HCT116 (cell line): ENCODE data around the gene SLC5A3. TPM values are rescaled to one million over a fixed set of nuclear protein-coding genes. Genes with fewer than 3 reads are reported as not detected.

Experiments used
- ATAC-seq: fragments of 200-7000 bp; cut with Tn5 transposase; 2 replicates; pipeline ENCODE4 v1.9.1; 2020; ENCODE audit warnings: mild to moderate bottlenecking, moderate library complexity
- BruUV-seq: library from RNA; stranded (reverse); fragments of 400-500 nt; replicated peaks from 2 replicates; lab custom pipeline; 2021; lab: Mats Ljungman, UMichigan
- CTCF ChIA-PET: fragments of 300-600 bp; sonication (Branson Sonifier 250); formaldehyde crosslinking; loops from one replicate; lab custom pipeline; 2021; ENCODE audit warnings: antibody characterized with exemption; lab: Charles Lee
- POLR2A ChIA-PET: fragments of 300-600, 350-600 bp; sonication (Branson Sonifier 250); formaldehyde crosslinking; loops from one replicate; lab custom pipeline; 2021; ENCODE audit warnings: antibody characterized with exemption; lab: Charles Lee
- RAD21 ChIA-PET, 2 experiments: fragments of 300-600 bp; sonication (Branson Sonifier 250); formaldehyde crosslinking; loops; one replicate each; lab custom pipeline; 2023; ENCODE audit warnings: low total read pairs in 2 of 2; ENCODE audit not compliant: uncharacterized antibody in 2 of 2, unreplicated experiment in 2 of 2, low non-redundant PET in 1 of 2; lab: Charles Lee
- DNase-seq: peaks from one replicate; pipeline ENCODE4 v3.0.0-alpha.2; 2010; ENCODE audit warnings: low read depth, low spot score
- H2AFZ ChIP-seq: fragments of 200-600 bp; shearing (Covaris generic), sonication (generic); 2 replicates; pipeline ENCODE4 v1.6.1; 2017; ENCODE audit warnings: low read depth, mixed run types, mixed read lengths, antibody characterized with exemption, low read length; ENCODE audit not compliant: poor library complexity, severe bottlenecking
- H3K27ac ChIP-seq: 2 replicates; pipeline ENCODE4 v1.5.1; 2012; ENCODE audit warnings: low read depth, low read length
- H3K27me3 ChIP-seq: fragments of 200-600 bp; sonication (generic); 2 replicates; pipeline ENCODE4 v1.6.1; 2016; ENCODE audit warnings: mixed run types, low read length, mixed read lengths; ENCODE audit not compliant: insufficient read depth
- H3K36me3 ChIP-seq, 2 experiments: fragments of 200-500 bp in 1 of 2; fragments of 200-600 bp in 1 of 2; sonication (Bioruptor generic) in 1 of 2; sonication (generic) in 1 of 2; 2 replicates each; pipeline versions ENCODE4 v1.5.1 to v1.6.1; 2014 to 2016; ENCODE audit warnings: low read length in 2 of 2, inconsistent platforms in 1 of 2, mixed read lengths in 1 of 2, mixed run types in 1 of 2; ENCODE audit not compliant: insufficient read depth in 2 of 2, control insufficient read depth in 1 of 2
- H3K4me1 ChIP-seq, 2 experiments: fragments of 200-600 bp in 1 of 2; sonication (generic) in 1 of 2; 2 replicates each; pipeline versions ENCODE4 v1.5.1 to v1.6.1; 2012 to 2017; ENCODE audit warnings: low read length in 2 of 2, inconsistent platforms in 1 of 2, mild to moderate bottlenecking in 1 of 2, mixed read lengths in 1 of 2, mixed run types in 1 of 2, moderate library complexity in 1 of 2; ENCODE audit not compliant: insufficient read depth in 2 of 2, control insufficient read depth in 1 of 2
- H3K4me2 ChIP-seq: fragments of 200-600 bp; sonication (generic); 2 replicates; pipeline ENCODE4 v1.6.1; 2017; ENCODE audit warnings: mixed run types, low read length, mixed read lengths
- H3K4me3 ChIP-seq, 2 experiments: fragments of 200-600 bp in 1 of 2; sonication (generic) in 1 of 2; replicated peaks in 1 of 2; 2 replicates each; pipeline ENCODE4 v1.5.1; 2011 to 2016; ENCODE audit warnings: low read length in 2 of 2, control low read depth in 1 of 2, low read depth in 1 of 2, mild to moderate bottlenecking in 1 of 2, mixed read lengths in 1 of 2, mixed run types in 1 of 2
- H3K79me2 ChIP-seq: fragments of 200-600 bp; sonication (generic); 2 replicates; pipeline ENCODE4 v1.6.1; 2017; ENCODE audit warnings: mild to moderate bottlenecking, mixed run types, low read length, moderate library complexity, mixed read lengths; ENCODE audit not compliant: insufficient read depth
- H3K9ac ChIP-seq: fragments of 200-600 bp; sonication (generic); 2 replicates; pipeline ENCODE4 v1.6.1; 2016; ENCODE audit warnings: low read length, mixed read lengths
- H3K9me2 ChIP-seq: fragments of 200-600 bp; sonication (generic), shearing (Covaris generic); 2 replicates; pipeline ENCODE4 v1.6.1; 2017; ENCODE audit warnings: mixed run types, mild to moderate bottlenecking, moderate library complexity; ENCODE audit not compliant: insufficient read depth
- H3K9me3 ChIP-seq, 2 experiments: fragments of 200-500 bp in 1 of 2; fragments of 200-600 bp in 1 of 2; sonication (Bioruptor generic) in 1 of 2; sonication (generic) in 1 of 2; 2 replicates each; pipeline ENCODE4 v1.6.1; 2014 to 2017; ENCODE audit warnings: low read length in 2 of 2, mixed read lengths in 2 of 2, inconsistent platforms in 1 of 2, low read depth in 1 of 2, mild to moderate bottlenecking in 1 of 2, mixed run types in 1 of 2, moderate library complexity in 1 of 2; ENCODE audit not compliant: control insufficient read depth in 1 of 2, insufficient read depth in 1 of 2
- H4K20me1 ChIP-seq: fragments of 200-600 bp; sonication (generic), shearing (Covaris generic); 2 replicates; pipeline ENCODE4 v1.6.1; 2017; ENCODE audit warnings: mixed run types, mild to moderate bottlenecking, moderate library complexity; ENCODE audit not compliant: insufficient read depth
- EGR1 ChIP-seq: IDR thresholded peaks from 2 replicates; pipeline ENCODE4 v1.6.1; 2012; ENCODE audit warnings: low read depth
- ELF1 ChIP-seq: IDR thresholded peaks from 2 replicates; pipeline ENCODE4 v1.6.1; 2012; ENCODE audit warnings: low read depth, borderline replicate concordance
- EZH2 ChIP-seq: fragments of 200-600 bp; sonication (generic); IDR thresholded peaks from 2 replicates; pipeline ENCODE4 v1.6.1; 2017; ENCODE audit warnings: antibody characterized with exemption, mixed run types
- EZH2phosphoT487 ChIP-seq: fragments of 200-600 bp; IDR thresholded peaks from 2 replicates; pipeline ENCODE4 v1.6.1; 2018; ENCODE audit warnings: antibody characterized with exemption, borderline replicate concordance
- JUND ChIP-seq: IDR thresholded peaks from 2 replicates; pipeline ENCODE4 v1.6.1; 2012
- POLR2A ChIP-seq: IDR thresholded peaks from 2 replicates; pipeline ENCODE4 v1.7.0; 2011; ENCODE audit warnings: borderline replicate concordance; ENCODE audit not compliant: insufficient read depth, insufficient read length; ENCODE audit errors: extremely low read depth
- POLR2AphosphoS5 ChIP-seq: IDR thresholded peaks from 2 replicates; pipeline ENCODE4 v1.6.1; 2011; ENCODE audit warnings: mild to moderate bottlenecking, low read depth, low read length, moderate library complexity
- RAD21 ChIP-seq: IDR thresholded peaks from 2 replicates; pipeline ENCODE4 v1.6.1; 2012; ENCODE audit warnings: low read depth, mild to moderate bottlenecking
- SP1 ChIP-seq: IDR thresholded peaks from 2 replicates; pipeline ENCODE4 v1.6.1; 2012; ENCODE audit warnings: low read depth
- SRF ChIP-seq: IDR thresholded peaks from 2 replicates; pipeline ENCODE4 v1.6.1; 2012; ENCODE audit warnings: low read depth
- TCF7L2 ChIP-seq: IDR thresholded peaks from 2 replicates; pipeline ENCODE4 v1.7.0; 2011; ENCODE audit warnings: borderline replicate concordance, inconsistent platforms; ENCODE audit not compliant: insufficient read depth, insufficient read length; ENCODE audit errors: extremely low read depth
- YY1 ChIP-seq: IDR thresholded peaks from 2 replicates; pipeline ENCODE4 v1.6.1; 2011; ENCODE audit warnings: low read length, low read depth, moderate library complexity, mild to moderate bottlenecking; ENCODE audit not compliant: insufficient replicate concordance; ENCODE audit errors: extremely low read depth
- ZFX ChIP-seq: fragments of 450-650 bp; IDR thresholded peaks from 2 replicates; pipeline ENCODE4 v1.6.1; 2017
- ZNF274 ChIP-seq: fragments of 200-500 bp; sonication (Bioruptor generic); IDR thresholded peaks from 2 replicates; pipeline ENCODE4 v1.6.1; 2014; ENCODE audit warnings: mild to moderate bottlenecking, low read depth, low read length, inconsistent platforms
- intact Hi-C: fragments of 100-400 bp; cut with micrococcal nuclease; formaldehyde crosslinking; loops from 2 replicates; pipeline ENCODE4 v1.10.0; 2022
- total RNA-seq: library from RNA; stranded (reverse); gene quantifications from one replicate; pipeline ENCODE4 v1.2.1, GENCODE V29; 2021; ENCODE audit not compliant: unreplicated experiment
- TF ChIP-seq, protein P1 (sequence below): IDR thresholded peaks from 2 replicates; pipeline ENCODE4 v1.6.1; 2012; ENCODE audit warnings: low read depth
- TF ChIP-seq, protein P2 (sequence below): IDR thresholded peaks from 2 replicates; pipeline ENCODE4 v1.6.1; 2011; ENCODE audit warnings: mild to moderate bottlenecking, low read length, moderate library complexity; ENCODE audit not compliant: insufficient replicate concordance; ENCODE audit errors: extremely low read depth
- TF ChIP-seq, protein P3 (sequence below): IDR thresholded peaks from 2 replicates; pipeline ENCODE4 v1.6.1; 2012

Gene SLC5A3
- total RNA-seq, 1 experiment from 2014 or later: 11.8 TPM

DNA sequence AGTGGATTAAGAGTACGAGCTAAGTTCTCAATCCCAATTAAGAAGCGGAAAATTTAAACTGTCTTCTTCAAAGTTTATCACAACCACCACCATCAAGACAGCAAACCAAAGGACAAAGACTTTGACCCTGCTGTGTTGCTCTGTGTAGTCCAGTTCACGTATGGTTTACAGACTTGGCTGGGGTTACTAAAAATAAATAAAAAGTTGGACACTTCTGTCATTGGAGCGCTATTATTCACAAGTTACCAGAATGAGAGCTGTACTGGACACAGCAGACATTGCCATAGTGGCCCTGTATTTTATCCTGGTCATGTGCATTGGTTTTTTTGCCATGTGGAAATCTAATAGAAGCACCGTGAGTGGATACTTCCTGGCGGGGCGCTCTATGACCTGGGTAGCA is 21.6 kb downstream of the SLC5A3 start (continued):
- TF ChIP-seq, protein P1, sequence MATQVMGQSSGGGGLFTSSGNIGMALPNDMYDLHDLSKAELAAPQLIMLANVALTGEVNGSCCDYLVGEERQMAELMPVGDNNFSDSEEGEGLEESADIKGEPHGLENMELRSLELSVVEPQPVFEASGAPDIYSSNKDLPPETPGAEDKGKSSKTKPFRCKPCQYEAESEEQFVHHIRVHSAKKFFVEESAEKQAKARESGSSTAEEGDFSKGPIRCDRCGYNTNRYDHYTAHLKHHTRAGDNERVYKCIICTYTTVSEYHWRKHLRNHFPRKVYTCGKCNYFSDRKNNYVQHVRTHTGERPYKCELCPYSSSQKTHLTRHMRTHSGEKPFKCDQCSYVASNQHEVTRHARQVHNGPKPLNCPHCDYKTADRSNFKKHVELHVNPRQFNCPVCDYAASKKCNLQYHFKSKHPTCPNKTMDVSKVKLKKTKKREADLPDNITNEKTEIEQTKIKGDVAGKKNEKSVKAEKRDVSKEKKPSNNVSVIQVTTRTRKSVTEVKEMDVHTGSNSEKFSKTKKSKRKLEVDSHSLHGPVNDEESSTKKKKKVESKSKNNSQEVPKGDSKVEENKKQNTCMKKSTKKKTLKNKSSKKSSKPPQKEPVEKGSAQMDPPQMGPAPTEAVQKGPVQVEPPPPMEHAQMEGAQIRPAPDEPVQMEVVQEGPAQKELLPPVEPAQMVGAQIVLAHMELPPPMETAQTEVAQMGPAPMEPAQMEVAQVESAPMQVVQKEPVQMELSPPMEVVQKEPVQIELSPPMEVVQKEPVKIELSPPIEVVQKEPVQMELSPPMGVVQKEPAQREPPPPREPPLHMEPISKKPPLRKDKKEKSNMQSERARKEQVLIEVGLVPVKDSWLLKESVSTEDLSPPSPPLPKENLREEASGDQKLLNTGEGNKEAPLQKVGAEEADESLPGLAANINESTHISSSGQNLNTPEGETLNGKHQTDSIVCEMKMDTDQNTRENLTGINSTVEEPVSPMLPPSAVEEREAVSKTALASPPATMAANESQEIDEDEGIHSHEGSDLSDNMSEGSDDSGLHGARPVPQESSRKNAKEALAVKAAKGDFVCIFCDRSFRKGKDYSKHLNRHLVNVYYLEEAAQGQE: no peak
- TF ChIP-seq ZNF274: no peak
- no peak for TF ChIP-seq SRF
- no peak for TF ChIP-seq EGR1
- TF ChIP-seq, all 23 proteins: peak for 0

DNA sequence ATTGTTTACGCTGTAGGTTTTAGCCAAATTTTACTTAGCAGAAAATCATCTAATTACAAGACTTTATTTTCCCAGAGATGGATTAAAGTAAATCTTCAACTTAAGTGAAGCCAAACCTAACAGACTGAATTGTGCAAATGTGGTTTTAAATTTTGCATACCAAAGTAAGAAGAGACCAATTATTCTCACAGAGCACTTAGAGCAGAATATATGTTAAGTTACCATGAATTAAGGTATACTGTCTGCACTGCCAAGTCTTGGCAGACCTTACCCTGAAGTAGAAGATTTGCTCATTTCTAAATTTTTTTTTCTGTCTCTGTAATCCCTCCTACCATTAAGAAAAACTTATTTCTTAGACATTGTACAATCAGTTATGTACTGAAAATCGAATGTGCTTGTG is 24.1 kb downstream of the SLC5A3 start:
- no peaks in the 10 kb centered on the region for H3K4me1 ChIP-seq
- no TSS peak for BruUV-seq
- DNase-seq (no peak), ATAC-seq (no peak)
- H3K4me3 ChIP-seq: no peak overlapping the region
- H3K27me3 ChIP-seq: no peaks in the 10 kb centered on the region
- H3K79me2 ChIP-seq: peaks cover 98% of the 10 kb centered on the region
- H3K9ac ChIP-seq: no peak overlapping the region
- H2AFZ ChIP-seq: no peak overlapping the region
- ChIA-PET RAD21 (no interaction called here), POLR2A (no interaction called here), CTCF (no interaction called here)
- intact Hi-C loops: no loop called here
- no peak overlapping the region for H3K4me2 ChIP-seq
- H3K36me3 ChIP-seq: peaks cover 0 to 3% of the 10 kb centered on the region in 2 experiments; a peak in 1 of 4 replicates
- H3K9me3 ChIP-seq: no peaks in the 10 kb centered on the region
- H3K27ac ChIP-seq: no peak overlapping the region
- H3K9me2 ChIP-seq: no peaks in the 10 kb centered on the region
- no peaks in the 10 kb centered on the region; the same call in 1 of the 2 replicates for H4K20me1 ChIP-seq
- TF ChIP-seq RAD21 (no peak), JUND (no peak), TCF7L2 (no peak), SP1 (no peak), POLR2AphosphoS5 (no peak), YY1 (no peak), EZH2 (no peak), ELF1 (no peak), EZH2phosphoT487 (no peak), ZFX (no peak), SRF (no peak), POLR2A (no peak)
- TF ChIP-seq, protein P2, sequence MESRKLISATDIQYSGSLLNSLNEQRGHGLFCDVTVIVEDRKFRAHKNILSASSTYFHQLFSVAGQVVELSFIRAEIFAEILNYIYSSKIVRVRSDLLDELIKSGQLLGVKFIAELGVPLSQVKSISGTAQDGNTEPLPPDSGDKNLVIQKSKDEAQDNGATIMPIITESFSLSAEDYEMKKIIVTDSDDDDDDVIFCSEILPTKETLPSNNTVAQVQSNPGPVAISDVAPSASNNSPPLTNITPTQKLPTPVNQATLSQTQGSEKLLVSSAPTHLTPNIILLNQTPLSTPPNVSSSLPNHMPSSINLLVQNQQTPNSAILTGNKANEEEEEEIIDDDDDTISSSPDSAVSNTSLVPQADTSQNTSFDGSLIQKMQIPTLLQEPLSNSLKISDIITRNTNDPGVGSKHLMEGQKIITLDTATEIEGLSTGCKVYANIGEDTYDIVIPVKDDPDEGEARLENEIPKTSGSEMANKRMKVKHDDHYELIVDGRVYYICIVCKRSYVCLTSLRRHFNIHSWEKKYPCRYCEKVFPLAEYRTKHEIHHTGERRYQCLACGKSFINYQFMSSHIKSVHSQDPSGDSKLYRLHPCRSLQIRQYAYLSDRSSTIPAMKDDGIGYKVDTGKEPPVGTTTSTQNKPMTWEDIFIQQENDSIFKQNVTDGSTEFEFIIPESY: no peak
- TF ChIP-seq, protein P1: no peak
- TF ChIP-seq, protein P3, sequence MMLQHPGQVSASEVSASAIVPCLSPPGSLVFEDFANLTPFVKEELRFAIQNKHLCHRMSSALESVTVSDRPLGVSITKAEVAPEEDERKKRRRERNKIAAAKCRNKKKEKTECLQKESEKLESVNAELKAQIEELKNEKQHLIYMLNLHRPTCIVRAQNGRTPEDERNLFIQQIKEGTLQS: no peak
